A673 (cell line): ENCODE results near the gene KRT27.

ENCODE experiments used
- CTCF ChIP-seq: fragments of 300-800, 200-600 bp; sonication (generic); conservative IDR thresholded peaks from 2 replicates; pipeline ENCODE4 v1.5.1; 2017; ENCODE audit warnings: low read depth, mild to moderate bottlenecking, antibody characterized with exemption, low read length, moderate library complexity, mixed read lengths
- EZH2 ChIP-seq: fragments of 200-600 bp; sonication (generic); IDR thresholded peaks from 2 replicates; pipeline ENCODE4 v1.6.1; 2017; ENCODE audit warnings: borderline replicate concordance, low read depth, mild to moderate bottlenecking, mixed read lengths, antibody characterized with exemption, low read length; ENCODE audit not compliant: poor library complexity, severe bottlenecking

- TF ChIP-seq CTCF = no peak
- TF ChIP-seq EZH2 = no peak
Measured at GRCh38 chr17:40738553-40738952, 43.8 kb downstream of the KRT27 start.
